ENCODE data around the gene TRIM16.

DNA sequence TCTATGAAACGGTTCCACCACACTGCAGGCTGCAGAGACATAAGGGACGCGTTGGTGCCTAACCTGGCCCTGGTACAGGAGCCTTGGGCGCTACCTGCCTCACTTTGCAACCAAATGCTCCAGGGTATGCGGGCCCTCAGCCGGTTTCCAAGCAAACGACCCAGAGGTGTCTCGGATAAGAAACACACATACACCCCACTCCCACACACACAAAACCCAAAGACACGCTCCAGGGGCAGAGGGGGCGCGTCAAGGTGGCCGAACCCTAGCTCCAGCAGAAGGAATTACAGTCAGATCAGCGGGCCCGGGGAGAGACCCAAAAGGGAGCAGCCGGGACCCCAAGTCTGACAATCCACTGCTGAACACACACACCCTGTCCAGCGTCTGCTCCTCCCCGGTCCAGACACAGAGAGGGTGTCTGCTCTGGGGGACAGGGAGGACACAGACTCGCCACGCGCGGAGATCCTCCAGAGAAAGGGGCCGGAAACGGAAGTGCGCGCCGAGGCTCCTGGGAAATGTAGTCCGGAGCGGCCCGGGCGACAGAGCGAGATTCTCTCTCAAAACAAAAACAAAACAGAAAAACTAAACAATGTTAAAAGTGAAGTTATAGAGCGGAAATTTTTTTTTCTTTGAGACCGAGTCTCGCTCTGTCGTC is at the start of gene TRIM16:
- TF ChIP-seq CTCF (IDR thresholded peaks at IDR 0.05) (peak in 2 of 6 experiments; percentile 12 to 32), POLR2A (IDR thresholded peaks at IDR 0.05) (peak in 1 of 4 donors; percentile 53)

Measured in esophagus squamous epithelium (tissue), 4 donors.